Lower leg skin (tissue), 4 donors: ENCODE measurements around the gene BCL7A. TPM values are rescaled to one million over a fixed set of nuclear protein-coding genes. Genes with fewer than 3 reads are reported as not detected.
A peak's percentile ranks its signal among the peaks of the same experiment; 100 is the strongest.

Experiments
- DNase-seq, 2 donors: peaks; one replicate each; pipeline ENCODE4 v3.0.0-alpha.2; 2019; ENCODE audit warnings: low spot score in 2 of 2
- H3K4me3 ChIP-seq: fragments of 200-600 bp; sonication (generic); 2 replicates; pipeline ENCODE4 v1.5.1; 2017; ENCODE audit warnings: mild to moderate bottlenecking, low read depth; ENCODE audit not compliant: poor library complexity, severe bottlenecking
- POLR2A ChIP-seq, 2 donors: fragments of 450-650 bp; IDR thresholded peaks; one replicate each; pipeline ENCODE4 v1.6.1; 2016 to 2017; ENCODE audit warnings: antibody characterized with exemption in 2 of 2, mild to moderate bottlenecking in 1 of 2, moderate library complexity in 1 of 2
- WGBS, 2 donors: methylation state at CpG; one replicate each; pipeline ENCODE4 v1.1.5; 2018; 5-methylcytosine and 5-hydroxymethylcytosine counted together
- intact Hi-C: fragments of 100-400 bp; cut with DNase I; formaldehyde crosslinking; loops from one replicate; pipeline ENCODE4 v1.15.0; 2023; ENCODE audit warnings: low total_unique reads
- total RNA-seq, 4 donors: library from RNA; depleted of rRNA; stranded (reverse); fragments of >200 nt; gene quantifications; one replicate each; pipeline ENCODE4 v1.1.0, GENCODE V29; 2016
- TF ChIP-seq, protein P1 (sequence below), 3 donors: fragments of 450-650 bp; IDR thresholded peaks; one replicate each; pipeline ENCODE4 v1.5.1; 2016; ENCODE audit warnings: antibody characterized with exemption in 3 of 3, mild to moderate bottlenecking in 3 of 3, moderate library complexity in 2 of 3

Gene BCL7A
- total RNA-seq, 4 donors from 2014 or later = 17.8 to 22.3 (median 18.9) TPM

DNA sequence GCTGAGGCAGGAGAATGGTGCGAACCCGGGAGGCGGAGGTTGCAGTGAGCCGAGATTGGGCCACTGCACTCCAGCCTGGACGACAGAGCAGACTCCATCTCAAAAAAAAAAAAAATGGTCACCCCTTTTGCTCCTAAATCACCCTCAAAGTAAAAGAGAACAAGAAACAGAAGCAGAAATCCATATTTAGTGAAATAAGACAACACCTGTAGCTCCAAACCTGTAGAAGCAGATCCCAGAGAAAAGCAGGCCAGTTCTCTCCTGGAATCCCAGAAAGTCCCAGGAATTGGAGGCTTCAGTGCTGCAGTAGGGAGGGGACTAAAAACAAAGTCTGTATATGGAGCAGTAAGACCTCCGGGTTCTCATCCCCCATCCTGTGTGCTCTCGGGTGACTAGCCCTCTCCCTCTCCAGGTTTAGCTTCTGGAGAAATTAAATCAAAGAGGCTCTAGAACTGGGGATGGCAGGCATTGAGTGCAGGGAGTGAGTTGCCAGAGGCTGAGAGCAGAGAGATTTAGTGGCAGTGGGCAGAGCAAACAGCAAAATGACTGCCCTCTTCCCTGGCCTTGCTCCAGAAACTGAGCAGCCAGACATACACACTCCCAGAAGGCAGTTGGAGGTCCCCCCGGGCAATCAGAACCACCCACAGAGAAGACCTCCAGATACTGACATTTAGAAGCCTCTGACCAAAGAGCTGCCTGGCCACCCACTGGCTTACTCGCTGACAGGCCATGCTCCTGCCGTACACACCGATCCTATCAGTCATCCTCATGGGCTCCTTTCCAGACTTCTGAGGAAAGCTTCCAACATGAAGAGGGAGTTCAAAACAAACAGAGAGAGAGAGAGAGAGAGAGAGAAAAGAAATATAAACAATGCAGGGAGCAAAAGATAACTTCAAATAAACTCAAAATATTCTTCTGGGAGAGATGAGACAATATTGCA lies 50.6 kb downstream of the BCL7A start:
- no peak overlapping the region for H3K4me3 ChIP-seq
- peak in 1 of 2 donors; percentile 51 for DNase-seq
- TF ChIP-seq POLR2A (IDR thresholded peaks at IDR 0.05) = no peak
- TF ChIP-seq, protein P1, sequence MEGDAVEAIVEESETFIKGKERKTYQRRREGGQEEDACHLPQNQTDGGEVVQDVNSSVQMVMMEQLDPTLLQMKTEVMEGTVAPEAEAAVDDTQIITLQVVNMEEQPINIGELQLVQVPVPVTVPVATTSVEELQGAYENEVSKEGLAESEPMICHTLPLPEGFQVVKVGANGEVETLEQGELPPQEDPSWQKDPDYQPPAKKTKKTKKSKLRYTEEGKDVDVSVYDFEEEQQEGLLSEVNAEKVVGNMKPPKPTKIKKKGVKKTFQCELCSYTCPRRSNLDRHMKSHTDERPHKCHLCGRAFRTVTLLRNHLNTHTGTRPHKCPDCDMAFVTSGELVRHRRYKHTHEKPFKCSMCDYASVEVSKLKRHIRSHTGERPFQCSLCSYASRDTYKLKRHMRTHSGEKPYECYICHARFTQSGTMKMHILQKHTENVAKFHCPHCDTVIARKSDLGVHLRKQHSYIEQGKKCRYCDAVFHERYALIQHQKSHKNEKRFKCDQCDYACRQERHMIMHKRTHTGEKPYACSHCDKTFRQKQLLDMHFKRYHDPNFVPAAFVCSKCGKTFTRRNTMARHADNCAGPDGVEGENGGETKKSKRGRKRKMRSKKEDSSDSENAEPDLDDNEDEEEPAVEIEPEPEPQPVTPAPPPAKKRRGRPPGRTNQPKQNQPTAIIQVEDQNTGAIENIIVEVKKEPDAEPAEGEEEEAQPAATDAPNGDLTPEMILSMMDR (IDR thresholded peaks at IDR 0.05) = no peak
- intact Hi-C loops = no loop called here
- 56 to 65% methylated on average over 11 of the region's 11 CpGs for WGBS, 2 donors

DNA sequence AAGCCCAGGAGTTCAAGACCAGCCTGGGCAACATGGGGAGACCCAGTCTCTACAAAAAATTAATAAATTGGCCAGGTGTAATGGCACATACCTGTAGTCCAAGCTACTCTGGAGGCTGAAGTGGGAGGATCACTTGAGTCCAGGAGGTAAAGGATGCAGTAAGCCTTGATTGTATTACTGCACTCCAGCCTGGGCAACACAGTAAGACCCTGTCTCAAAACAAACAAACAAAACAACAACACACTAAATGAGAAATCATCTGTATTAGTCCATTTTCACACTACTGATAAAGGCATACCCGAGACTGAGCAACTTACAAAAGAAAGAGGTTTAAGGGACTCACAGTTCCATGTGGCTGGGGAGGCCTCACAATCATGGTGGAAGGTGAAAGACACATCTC lies 52.1 kb downstream of the BCL7A start:
- no peak for TF ChIP-seq POLR2A (IDR thresholded peaks at IDR 0.05)
- TF ChIP-seq, protein P1 (IDR thresholded peaks at IDR 0.05) = no peak
- no peak overlapping the region for H3K4me3 ChIP-seq
- intact Hi-C loops = no loop called here
- no peak for DNase-seq
- WGBS, 2 donors = 100% methylated on average over 1 of the region's 1 CpG

DNA sequence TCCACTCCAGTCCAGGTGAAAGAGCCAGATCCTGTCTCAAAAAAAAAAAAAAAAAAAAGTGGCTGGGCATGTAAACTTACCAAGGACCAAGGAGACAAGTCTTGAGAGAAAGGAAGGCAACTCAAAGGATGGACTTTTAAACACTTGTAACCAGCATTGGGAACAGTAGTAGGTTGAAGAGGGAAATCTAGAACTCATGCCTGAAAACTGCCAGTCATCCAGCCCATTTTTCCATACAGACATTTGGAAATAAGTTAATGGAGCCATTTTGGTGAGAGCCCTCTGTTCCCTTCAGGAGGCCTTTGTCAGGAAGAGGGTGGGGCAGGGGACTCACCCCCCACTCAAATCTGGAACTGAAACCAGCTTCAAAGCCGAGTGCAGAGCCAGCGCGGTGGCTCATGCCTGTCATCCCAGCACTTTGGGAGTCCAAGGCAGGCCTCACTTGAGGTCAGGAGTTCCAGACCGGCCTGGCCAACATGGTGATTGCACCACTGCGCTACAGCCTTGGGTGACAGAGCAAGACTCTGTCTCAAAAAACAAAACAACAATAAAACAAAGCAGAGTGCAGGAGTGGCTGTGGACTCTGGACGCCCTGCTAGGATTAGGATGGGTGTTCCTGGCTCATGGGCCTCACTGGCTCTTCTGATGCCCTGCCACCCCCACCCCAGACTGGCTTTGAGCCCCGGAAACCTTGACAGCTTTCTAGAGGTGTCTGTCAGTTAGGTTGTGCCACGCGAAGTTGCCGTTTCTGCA lies 55.2 kb downstream of the BCL7A start:
- intact Hi-C loops = no loop called here
- 90% methylated on average over 10 of the region's 10 CpGs for WGBS, 2 donors
- no peak for DNase-seq
- H3K4me3 ChIP-seq = no peak overlapping the region
- TF ChIP-seq POLR2A (IDR thresholded peaks at IDR 0.05) = no peak
- TF ChIP-seq, protein P1 (IDR thresholded peaks at IDR 0.05) = no peak

GRCh38 chr12:122078141-122079032 lies 56.7 kb downstream of the BCL7A start, which contains the start of gene MLXIP:
MLXIP (plus strand) TSS chr12:122078756; CDS start chr12:122078854, 98 bp downstream.
- peak within 1 kb of the TSS; percentile 70 for H3K4me3 ChIP-seq
- peak; percentile 91 to 98 for DNase-seq
- intact Hi-C loops = no loop called here
- 0 to 1% methylated on average over 59 to 68 of the region's 113 CpGs for WGBS, 2 donors
- TF ChIP-seq, protein P1 (IDR thresholded peaks at IDR 0.05) = no peak
- TF ChIP-seq POLR2A (IDR thresholded peaks at IDR 0.05) = peak in 1 of 2 donors; percentile 44

GRCh38 chr12:122079033-122079531 lies 57.4 kb downstream of the BCL7A start:
- WGBS, 2 donors = 1% methylated on average over 16 to 28 of the region's 38 CpGs
- DNase-seq = no peak
- intact Hi-C loops = no loop called here
- TF ChIP-seq, protein P1 (IDR thresholded peaks at IDR 0.05) = no peak
- TF ChIP-seq POLR2A (IDR thresholded peaks at IDR 0.05) = no peak
- H3K4me3 ChIP-seq = peak overlapping the region; percentile 70
